ENCODE measurements around the gene PLGRKT.
"Not testable (repeated sequence)": the region's sequence is repeated elsewhere in the genome, so short reads cannot be mapped to it uniquely, and the experiment has no call there.

PLGRKT gene, protein sequence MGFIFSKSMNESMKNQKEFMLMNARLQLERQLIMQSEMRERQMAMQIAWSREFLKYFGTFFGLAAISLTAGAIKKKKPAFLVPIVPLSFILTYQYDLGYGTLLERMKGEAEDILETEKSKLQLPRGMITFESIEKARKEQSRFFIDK

DNA sequence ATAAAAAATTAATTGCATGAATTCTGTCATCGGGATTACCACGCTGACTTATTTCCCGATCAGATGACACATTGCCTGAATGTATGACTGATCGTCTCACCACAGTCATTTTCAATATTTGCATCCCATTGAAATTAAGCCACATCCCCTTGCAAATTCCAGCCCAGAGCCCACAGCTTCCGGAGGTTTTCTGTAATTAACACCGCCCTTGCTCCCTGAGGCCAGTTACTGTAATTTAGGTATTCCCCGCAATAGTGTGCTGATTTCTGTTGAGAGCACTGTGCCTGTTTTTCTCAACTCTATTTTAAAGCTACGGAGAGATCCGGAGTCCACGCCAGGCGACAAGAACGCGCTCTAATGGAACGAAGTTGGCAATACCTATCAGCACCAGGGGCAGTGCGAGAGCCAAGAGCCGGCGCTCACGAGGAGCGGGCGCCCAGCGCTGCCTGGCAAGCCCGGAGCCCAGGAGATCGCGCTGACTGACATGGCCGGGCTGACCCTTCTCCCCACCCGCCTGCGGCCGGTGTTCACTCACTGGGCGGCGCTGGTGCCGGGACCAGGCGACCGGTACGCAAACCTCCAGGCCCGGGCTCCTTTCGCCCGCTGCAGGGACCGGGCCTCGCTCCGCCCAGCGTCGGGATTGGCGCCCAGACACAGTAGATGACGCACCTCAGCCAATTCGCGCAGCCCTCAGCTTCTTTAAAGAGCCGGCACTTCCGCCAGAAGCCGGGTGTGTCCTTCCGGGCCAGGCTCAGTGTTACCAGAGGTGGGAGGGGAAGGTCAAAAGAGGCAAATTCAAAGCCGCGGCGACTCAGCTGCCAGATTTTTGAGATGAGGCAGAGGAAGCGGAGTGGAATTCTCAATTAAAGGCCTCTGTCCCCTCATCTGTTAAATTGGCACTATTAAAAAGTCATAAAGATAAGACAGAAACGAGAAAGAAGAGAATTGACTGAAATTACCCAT is at the start of gene PLGRKT:
PLGRKT (minus strand) TSS at position 672 of the 963 bp plus-strand sequence. CDS start 5,948 bp downstream, outside the sequence.
- peak; percentile 84 for DNase-seq (ENCODE audit: low read depth)

DNA sequence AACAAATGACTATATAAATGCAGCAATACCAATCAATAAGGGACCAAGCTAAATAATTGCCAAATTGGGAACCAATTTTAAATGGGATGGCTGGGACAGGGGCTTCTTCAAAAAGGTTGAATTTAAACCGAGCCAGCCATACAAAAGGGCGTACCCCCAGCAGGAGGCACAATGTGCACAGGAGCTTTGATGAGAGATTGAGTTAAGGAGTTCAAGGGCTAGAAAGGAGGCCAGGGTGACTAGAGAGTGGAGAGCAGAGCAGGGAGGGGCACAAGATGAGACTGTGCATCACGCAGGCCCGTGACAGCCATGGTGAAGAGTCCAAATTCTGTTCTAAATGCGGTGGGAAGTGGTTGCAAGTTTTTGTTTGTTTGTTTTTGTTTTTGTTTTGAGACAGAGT is 49.3 kb upstream of the PLGRKT start:
- DNase-seq (ENCODE audit: low read depth) = no peak

DNA sequence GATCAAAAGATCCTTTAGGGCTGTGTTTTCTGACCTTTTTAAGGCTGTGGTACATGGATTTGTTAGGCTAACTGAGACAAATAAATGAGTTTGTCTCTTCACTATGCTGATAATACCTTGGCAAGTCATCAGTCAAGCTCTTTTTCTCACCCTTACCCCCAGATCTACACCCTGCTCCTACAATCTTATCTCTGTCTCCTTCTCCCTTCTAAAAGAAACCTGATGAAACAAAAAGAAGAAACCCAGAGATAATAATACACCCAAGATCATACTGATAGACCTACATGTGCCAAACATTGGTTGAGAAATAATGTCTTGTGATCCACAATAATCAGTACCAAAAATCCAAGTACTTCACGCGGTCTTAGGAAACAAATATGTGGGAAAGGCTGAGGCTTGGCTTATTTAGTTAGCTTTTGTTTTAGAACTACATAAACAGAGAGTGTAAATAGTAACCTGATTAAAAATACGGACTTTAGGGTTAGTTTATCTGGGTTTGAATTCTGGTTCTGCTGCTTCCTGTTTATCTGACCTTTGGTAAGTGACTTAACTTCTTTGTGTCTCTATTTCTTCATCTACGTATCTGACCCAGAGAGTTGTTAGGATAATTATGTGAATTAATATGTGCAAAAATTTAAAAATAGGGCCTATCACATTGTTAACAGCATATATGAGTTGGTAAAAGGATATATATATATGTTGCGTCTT is 47.8 kb upstream of the PLGRKT start:
- DNase-seq (ENCODE audit: low read depth) = no peak

DNA sequence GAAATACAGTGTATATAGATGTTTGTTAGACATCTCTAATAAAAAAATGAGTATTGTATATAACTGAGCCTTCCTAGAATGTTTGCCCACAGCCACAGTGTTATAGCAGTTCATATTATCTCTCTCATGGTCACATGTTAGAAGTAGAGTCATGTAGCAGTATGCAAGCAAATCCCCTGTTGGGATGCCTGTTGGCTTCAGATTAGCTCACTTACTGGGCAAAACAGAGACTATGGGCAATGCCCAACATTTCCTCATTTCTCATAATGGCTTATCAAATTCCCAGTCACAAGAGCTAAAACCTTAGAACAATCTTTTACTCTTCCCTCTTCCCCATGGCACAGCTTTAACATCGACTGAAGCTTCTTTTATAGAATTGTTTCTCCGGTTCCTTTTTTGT is 45.6 kb upstream of the PLGRKT start:
- no peak for DNase-seq (ENCODE audit: low read depth)

DNA sequence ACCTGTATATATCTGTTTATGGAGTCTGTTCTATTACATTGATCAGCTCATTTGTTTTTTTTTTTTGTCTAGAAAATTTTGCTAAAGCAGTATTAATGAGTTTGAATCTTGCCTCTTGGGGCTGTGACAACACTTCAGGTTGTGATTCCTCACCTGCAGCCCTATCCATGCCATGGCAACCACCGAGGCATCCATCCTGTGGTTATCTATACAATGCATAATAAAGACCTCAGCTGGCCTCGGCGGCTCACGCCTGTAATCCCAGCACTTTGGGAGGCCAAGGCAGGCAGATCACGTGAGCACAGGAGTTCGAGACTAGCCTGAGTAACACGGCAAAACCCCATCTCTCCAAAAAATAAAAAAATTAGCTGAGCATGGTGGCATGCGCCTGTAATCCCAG is 44.5 kb upstream of the PLGRKT start:
- no peak for DNase-seq (ENCODE audit: low read depth)

DNA sequence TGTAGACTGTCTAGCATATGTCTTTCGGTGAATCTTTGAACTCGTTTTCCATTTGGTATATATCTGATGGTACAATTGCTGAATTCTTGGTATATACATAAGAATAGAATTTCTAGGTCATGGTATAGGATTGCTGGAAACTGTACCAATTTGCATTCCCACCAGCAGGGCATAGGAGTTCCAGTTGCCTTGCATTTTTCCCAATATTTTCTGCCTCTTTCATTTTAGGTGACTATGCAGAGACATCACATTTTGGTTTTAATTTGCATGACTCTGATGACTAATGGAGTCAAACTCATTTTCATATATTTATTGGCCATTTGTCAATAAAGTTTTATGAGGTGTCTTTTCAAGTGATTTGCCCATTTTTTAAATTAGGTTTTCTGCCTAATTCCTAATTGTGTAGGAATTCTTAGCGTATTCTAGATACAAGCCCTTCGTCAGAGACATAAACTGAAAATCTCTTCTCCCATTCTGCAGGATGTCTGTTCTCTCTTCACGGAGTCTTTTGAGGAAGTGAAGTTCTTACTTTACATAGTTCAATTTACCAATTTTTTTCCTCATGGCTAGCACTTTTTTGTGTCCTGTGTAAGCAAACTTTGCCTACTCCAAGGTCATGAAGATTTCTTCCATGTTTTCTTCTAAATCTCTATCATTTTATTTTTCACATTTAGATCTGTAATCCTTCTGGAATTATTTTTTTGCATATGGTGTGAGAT is 43.8 kb upstream of the PLGRKT start:
- DNase-seq (ENCODE audit: low read depth) = no peak

DNA sequence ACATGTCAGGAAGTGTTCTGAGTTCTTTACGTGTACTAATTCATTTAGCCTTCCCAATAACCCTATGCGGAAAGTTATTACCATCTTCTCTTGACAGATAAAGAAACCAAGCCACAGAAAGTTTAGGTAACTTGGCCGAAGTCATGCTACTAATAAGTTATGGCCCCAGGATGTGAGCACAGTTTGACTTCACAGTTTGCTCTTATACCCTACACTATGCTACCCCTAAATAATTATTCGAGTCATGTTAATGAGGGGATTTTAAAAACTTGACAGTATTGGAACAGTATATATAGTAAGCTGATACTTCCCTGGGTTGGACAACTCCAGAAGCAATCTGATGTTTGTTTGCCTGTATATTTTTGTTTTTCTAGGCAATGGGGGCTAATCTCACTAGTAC is 43.2 kb upstream of the PLGRKT start:
- DNase-seq (ENCODE audit: low read depth) = no peak

DNA sequence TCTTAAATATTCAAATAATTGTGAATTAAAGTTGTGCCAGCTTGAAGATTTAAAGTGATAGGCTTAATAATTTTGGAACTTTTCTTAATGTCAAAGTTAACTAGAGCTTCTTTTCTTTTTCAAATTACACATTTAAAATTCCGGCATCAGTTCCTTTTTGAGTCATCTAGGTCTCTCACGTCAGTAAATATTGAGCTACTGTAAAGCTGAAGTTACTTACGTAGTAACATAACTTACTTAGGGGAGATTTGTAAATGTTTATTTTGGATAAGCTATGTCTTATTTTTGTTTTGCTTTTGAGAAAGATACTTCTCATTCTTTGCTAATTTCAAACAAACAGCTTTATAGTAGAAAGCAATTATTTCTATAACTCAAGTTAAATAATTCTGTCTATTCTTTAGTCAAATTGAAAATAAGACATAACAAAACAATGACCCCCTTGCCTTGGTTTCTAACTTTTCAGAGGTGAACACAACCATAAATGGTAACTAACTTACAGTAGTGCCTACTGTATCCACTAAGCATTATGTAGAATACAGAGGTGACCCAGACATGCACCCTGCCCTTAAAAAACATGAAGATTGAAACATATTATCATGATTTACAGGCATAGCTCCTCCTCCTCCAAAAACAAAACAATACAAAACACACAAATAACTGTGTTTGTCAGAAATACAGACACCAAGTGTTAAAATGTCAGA is 42.4 kb upstream of the PLGRKT start:
- DNase-seq (ENCODE audit: low read depth) = no peak

DNA sequence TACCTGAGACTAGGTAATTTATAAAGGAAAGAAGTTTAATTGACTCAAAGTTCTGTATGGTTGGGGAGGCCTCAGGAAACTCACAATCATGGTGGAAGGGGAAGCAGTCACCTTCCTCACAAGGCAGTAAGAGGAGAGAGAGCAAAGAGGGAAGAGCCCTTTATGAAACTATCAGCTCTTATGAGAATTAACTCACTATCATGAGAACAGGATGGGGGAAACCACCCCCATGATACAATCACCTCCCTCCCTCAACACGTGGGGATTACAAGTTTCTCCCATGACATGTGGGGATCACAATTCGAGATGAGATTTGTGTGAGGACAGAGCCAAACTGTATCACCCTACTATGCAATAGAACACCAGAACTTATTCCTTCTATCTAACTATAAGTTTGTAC is 40.5 kb upstream of the PLGRKT start:
- DNase-seq (ENCODE audit: low read depth) = no peak

DNA sequence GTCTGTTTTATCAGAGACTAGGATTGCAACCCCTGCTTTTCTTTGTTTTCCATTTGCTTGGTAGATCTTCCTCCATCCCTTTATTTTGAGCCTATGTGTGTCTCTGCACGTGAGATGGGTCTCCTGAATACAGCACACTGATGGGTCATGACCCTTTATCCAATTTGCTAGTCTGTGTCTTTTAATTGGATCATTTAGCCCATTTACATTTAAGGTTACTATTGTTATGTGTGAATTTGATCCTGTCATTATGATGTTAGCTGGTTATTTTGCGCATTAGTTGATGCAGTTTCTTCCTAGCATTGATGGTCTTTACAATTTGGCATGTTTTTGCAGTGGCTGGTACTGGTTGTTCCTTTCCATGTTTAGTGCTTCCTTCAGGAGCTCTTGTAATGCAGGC is 37.9 kb upstream of the PLGRKT start:
- DNase-seq (ENCODE audit: low read depth) = not testable (repeated sequence)

DNA sequence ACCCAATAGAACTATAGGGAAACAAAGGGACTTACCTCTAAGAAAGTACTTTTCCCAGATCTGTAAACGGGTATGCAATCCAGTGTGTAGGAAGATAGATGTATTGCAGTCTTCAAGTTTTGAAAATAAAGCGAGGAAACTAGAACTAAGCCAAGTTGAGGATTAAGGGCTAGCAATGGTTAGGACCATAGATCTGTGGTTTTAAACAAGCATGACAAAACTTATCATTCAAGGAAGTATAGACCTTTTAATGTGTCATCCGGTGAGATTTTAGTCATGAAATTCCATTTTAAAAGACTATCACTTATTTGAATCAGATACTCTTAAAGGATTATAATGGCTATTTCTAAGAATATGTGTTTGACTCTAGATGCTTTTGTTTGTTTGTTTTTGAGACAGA is 33.1 kb upstream of the PLGRKT start:
- DNase-seq (ENCODE audit: low read depth) = no peak

DNA sequence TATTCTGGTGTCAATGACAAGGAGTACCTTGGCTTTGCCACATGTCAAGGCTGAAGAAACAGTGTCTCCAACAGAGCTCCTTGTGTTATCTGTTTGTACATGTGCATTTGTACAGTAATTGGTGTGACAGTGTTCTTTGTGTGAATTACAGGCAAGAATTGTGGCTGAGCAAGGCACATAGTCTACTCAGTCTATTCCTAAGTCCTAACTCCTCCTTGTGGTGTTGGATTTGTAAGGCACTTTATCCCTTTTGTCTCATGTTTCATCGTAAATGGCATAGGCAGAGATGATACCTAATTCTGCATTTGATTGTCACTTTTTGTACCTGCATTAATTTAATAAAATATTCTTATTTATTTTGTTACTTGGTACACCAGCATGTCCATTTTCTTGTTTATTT is 32.4 kb upstream of the PLGRKT start:
- DNase-seq (ENCODE audit: low read depth) = no peak

DNA sequence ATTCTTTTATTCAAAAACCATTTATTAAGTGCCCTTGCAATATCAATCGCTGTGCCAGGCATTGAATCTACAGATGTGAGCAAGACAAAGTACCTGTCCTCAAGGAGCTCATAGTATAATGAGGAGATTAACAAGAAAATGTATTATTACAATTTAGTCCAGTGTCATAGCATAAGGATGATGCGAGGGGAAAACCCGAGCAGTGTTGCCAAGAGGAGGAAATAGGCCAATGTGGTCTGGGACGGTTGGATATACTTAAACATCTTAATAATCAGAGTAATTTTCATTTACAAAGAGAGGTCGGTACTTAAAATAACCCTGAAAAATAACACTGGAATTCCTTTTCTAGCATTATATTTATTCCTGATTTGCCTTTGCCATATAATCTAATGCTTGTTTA is 31.1 kb upstream of the PLGRKT start:
- no peak for DNase-seq (ENCODE audit: low read depth)

DNA sequence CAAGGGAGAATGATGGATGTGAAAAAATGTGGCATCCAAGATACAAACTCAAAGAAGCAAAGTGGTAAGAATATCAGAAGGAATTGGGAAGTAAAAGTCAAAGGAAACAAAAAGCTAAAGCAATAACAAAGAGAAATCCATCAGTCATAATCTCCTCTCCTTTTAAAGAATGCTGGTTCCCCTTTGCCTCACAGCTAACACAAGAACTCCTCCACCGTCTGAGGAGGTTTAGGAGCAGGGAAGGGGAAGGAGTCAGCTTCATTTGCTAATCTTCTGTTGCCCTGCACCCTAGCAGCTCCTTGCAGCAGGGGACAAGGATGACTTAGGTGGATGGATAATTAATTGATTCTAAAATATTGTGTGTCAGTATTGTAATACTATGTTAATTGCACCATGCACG is 29.0 kb upstream of the PLGRKT start:
- DNase-seq (ENCODE audit: low read depth) = no peak

DNA sequence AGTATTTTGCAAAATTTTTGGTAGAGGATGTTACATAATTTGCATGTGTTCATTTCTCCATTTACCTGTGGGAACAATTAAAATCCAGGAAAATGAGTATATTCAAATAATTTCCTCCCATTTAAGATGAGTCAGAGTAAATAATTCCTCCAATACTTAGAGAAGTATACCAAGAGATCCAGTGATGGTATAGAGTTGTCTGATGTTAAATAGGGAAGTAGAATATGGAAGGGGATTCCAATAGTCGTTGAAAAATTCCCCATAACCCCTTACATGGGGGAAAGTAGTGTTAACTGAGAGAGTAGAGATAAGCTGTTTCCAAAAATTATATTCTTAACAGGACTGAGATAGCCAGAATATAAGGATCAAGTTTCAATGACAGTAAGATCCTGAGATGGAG is 28.3 kb upstream of the PLGRKT start:
- DNase-seq (ENCODE audit: low read depth) = no peak

DNA sequence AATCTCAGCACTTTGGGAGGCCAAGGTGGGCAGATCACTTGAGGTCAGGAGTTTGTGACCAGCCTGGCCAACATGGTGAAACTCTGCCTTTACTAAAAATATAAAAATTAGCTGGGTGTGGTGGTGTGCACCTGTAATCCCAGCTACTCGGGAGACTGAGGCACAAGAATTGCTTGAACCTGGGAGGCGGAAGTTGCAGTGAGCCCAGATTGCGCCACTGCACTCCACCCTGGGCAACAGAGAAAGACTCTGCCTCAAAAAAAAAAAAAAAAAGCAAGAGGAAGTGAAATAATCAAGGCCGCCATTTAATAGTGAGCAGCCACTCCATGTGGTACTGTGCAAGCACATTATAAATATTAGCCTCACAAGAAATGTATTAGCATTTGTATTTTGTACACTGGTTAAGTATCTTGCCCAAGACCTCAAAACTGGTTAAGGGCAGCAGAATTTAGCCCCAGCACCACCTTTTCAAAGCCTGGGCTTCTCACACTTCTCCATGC is 27.2 kb upstream of the PLGRKT start:
- not testable (repeated sequence) for DNase-seq (ENCODE audit: low read depth)

DNA sequence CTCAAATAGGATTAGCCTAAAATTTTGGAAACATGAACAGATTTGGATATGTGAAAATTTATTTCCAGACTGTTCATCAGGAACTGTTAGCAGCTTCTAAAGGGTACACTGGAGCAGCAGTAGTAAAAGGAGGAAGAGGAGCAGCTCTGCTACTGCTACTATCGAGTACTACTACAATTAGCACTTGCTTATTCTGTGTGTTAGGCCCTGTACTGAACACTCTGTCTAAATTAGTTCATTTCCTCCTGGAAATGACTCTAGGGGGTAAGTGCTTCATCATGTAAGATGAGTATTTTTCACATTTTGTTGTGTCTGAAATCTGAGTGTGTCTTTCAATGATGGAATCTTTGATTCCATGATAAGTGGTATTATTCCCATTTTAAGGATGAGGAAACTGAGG is 22.4 kb upstream of the PLGRKT start:
- DNase-seq (ENCODE audit: low read depth) = no peak

DNA sequence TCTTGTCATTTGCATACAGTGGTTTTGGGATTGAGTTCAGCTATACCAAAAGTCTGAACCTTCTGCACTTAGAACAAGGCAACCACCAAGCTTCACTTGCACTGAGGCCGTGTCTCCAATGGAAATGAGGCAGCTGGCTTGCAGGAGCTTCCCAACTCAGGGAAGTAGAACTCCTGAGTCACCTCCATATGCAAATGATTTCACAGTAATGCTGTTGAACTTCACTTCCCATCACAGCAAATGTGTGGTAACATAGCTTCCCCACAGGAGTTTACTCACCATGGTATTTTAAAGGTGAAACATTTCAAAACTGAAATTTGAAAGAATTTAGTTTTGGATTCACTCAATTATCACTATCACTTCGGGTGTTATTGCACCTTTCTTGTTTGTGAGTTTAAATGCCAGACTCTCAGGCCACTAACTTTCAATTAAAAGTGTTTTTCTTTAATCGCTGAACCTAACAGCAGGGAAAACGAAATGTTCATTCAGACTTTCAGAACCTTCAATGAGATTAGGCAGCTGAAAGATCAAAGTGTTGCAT is 21.6 kb upstream of the PLGRKT start:
- no peak for DNase-seq (ENCODE audit: low read depth)

DNA sequence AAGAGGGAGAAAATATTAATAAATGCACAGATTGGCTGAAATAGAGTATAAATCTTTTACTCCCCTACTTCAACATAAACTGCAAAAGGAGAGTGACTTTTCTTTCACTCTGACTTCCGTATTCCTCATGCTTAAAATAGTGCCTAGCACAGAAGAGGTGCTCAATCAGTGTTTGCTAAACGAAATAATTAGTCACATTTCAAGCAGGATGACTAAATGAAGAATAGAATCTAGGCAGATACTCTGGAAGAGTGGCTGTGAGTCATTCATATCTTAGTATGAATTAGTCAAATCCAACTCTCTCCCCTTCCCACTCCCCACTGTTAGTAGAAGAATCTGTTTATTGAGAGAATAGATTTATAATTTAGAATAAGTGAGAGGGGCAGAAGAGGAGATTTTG is 17.5 kb upstream of the PLGRKT start:
- DNase-seq (ENCODE audit: low read depth) = no peak

DNA sequence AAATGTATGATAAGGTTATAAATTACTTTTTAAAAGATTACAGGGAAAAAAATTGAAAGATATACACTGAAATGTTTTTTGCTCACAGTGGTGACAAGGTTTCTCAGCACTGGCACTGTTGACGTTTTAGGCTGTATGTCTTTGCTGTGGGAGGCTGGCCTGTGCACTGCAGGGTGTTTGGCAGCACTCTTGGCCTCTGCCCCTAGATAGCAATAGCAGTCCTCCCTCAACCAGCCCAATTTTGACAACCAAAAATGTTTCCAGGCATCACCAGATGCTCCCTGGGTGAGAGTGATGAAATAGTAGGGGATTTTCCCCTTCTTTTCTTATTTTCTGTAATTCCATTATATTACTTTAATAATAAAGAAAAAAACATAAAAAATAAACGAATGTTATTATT is 15.9 kb upstream of the PLGRKT start:
- no peak for DNase-seq (ENCODE audit: low read depth)

DNA sequence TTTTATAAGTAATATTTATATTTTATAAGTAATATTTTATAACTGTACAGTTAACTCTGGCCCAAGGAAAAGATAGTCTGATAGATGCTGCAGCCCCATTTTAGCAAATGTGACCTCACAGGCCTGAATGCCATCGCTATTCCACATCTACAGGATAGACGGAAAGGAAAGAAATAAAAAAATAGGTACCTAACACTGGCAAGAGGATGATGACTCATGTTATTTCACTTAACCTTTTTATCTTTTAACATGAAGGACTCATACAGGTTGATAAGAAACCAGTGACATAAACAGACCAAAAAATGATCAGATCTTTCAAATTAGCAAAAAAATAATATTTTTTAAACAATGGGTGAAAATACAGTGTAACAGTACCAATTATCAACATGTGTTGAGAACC is 15.3 kb upstream of the PLGRKT start:
- DNase-seq (ENCODE audit: low read depth) = no peak

Measured in GM04504 (cell line).